MCF 10A (cell line): ENCODE measurements around the gene TXNL4A. TPM values are rescaled to one million over a fixed set of nuclear protein-coding genes. Genes with fewer than 3 reads are reported as not detected.

ENCODE experiments used
- BruUV-seq: library from RNA; stranded (reverse); fragments of 400-500 nt; replicated peaks from 2 replicates; lab custom pipeline; 2021; lab: Mats Ljungman, UMichigan
- CTCF ChIA-PET: fragments of 300-600 bp; sonication (Branson Sonifier 250); formaldehyde crosslinking; extraction: SDS; loops from one replicate; lab custom pipeline; 2021; ENCODE audit warnings: antibody characterized with exemption, inconsistent platforms; lab: Yijun Ruan, JAX
- POLR2A ChIA-PET: fragments of 300-600, 350-650 bp; sonication (Branson Sonifier 250); formaldehyde crosslinking; extraction: SDS; loops from one replicate; lab custom pipeline; 2020; ENCODE audit warnings: antibody characterized with exemption, inconsistent platforms; lab: Yijun Ruan, JAX
- DNase-seq: peaks from one replicate; pipeline ENCODE4 v3.0.0-alpha.2; 2018; ENCODE audit not compliant: unreplicated experiment
- H3K27ac Mint-ChIP-seq: one replicate; pipeline ENCODE4 v1.8.0; 2022; ENCODE audit warnings: mild to moderate bottlenecking, low read depth, mixed read lengths; ENCODE audit not compliant: unreplicated experiment
- H3K27me3 Mint-ChIP-seq: one replicate; pipeline ENCODE4 v1.8.0; 2022; ENCODE audit warnings: mixed read lengths; ENCODE audit not compliant: insufficient read depth, unreplicated experiment
- H3K36me3 Mint-ChIP-seq: one replicate; pipeline ENCODE4 v1.8.0; 2022; ENCODE audit warnings: mild to moderate bottlenecking, moderate library complexity, mixed read lengths; ENCODE audit not compliant: insufficient read depth, unreplicated experiment
- H3K4me1 Mint-ChIP-seq: one replicate; pipeline ENCODE4 v1.8.0; 2022; ENCODE audit warnings: mixed read lengths; ENCODE audit not compliant: insufficient read depth, unreplicated experiment
- H3K4me3 Mint-ChIP-seq: one replicate; pipeline ENCODE4 v1.8.0; 2022; ENCODE audit warnings: mild to moderate bottlenecking, moderate library complexity, mixed read lengths; ENCODE audit not compliant: unreplicated experiment
- H3K9me3 Mint-ChIP-seq: one replicate; pipeline ENCODE4 v1.8.0; 2022; ENCODE audit warnings: mixed read lengths; ENCODE audit not compliant: unreplicated experiment
- intact Hi-C: fragments of 100-400 bp; cut with micrococcal nuclease; formaldehyde crosslinking; loops from 2 replicates; pipeline ENCODE4 v1.14.1; 2022
- total RNA-seq: library from RNA; stranded (reverse); gene quantifications from 2 replicates; pipeline ENCODE4 v1.2.3, GENCODE V29; 2022
- TF ChIP-seq, protein P1 (sequence below): fragments of 200-600 bp; IDR thresholded peaks from one replicate; pipeline ENCODE4 v1.8.0; 2022; ENCODE audit warnings: antibody characterized with exemption, mild to moderate bottlenecking; ENCODE audit not compliant: unreplicated experiment

Gene TXNL4A
- total RNA-seq, 1 experiment from 2014 or later = 207 TPM

- H3K4me3 Mint-ChIP-seq = peak overlapping the region; percentile 75
Observed at GRCh38 chr18:79950515-79951341, 37.6 kb downstream of the TXNL4A start.

GRCh38 chr18:79949697-79950487 lies 38.5 kb downstream of the TXNL4A start:
- TSS peak; percentile 52 for BruUV-seq
- CTCF ChIA-PET = interaction anchor here (0.7 to 1.8 kb wide), 2 partner anchors 10 to 309 kb away, joined by 3 to 6 read pairs; no protein-coding TSS in a partner anchor
- peak overlapping the region; percentile 42 for H3K27ac Mint-ChIP-seq
- intact Hi-C loops = no loop called here
- POLR2A ChIA-PET = interaction anchor here (0.5 to 3.4 kb wide), 6 partner anchors 11 to 762 kb away, joined by 3 to 32 read pairs (median 6); partner anchors contain the start of gene TXNL4A
- no peaks in the 10 kb centered on the region for H3K9me3 Mint-ChIP-seq
- TF ChIP-seq, protein P1, sequence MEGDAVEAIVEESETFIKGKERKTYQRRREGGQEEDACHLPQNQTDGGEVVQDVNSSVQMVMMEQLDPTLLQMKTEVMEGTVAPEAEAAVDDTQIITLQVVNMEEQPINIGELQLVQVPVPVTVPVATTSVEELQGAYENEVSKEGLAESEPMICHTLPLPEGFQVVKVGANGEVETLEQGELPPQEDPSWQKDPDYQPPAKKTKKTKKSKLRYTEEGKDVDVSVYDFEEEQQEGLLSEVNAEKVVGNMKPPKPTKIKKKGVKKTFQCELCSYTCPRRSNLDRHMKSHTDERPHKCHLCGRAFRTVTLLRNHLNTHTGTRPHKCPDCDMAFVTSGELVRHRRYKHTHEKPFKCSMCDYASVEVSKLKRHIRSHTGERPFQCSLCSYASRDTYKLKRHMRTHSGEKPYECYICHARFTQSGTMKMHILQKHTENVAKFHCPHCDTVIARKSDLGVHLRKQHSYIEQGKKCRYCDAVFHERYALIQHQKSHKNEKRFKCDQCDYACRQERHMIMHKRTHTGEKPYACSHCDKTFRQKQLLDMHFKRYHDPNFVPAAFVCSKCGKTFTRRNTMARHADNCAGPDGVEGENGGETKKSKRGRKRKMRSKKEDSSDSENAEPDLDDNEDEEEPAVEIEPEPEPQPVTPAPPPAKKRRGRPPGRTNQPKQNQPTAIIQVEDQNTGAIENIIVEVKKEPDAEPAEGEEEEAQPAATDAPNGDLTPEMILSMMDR = no peak
- peaks cover 14% of the 10 kb centered on the region for H3K36me3 Mint-ChIP-seq
- peak overlapping the region; percentile 75 for H3K4me3 Mint-ChIP-seq
- DNase-seq = no peak
- no peaks in the 10 kb centered on the region for H3K27me3 Mint-ChIP-seq
- H3K4me1 Mint-ChIP-seq = peaks cover 8% of the 10 kb centered on the region

More at GRCh38 chr18:79950515-79951341, 37.6 kb downstream of the TXNL4A start:
- CTCF ChIA-PET = interaction anchor here (0.5 kb wide), 1 partner anchor 17 kb away, joined by 3 read pairs; no protein-coding TSS in a partner anchor
- BruUV-seq = no TSS peak
- H3K36me3 Mint-ChIP-seq = peaks cover 14% of the 10 kb centered on the region
- TF ChIP-seq, protein P1 = no peak
- H3K9me3 Mint-ChIP-seq = no peaks in the 10 kb centered on the region
- peak overlapping the region; percentile 42 for H3K27ac Mint-ChIP-seq
- DNase-seq = no peak
- peaks cover 11% of the 10 kb centered on the region for H3K4me1 Mint-ChIP-seq
- intact Hi-C loops = no loop called here
- no peaks in the 10 kb centered on the region for H3K27me3 Mint-ChIP-seq
- POLR2A ChIA-PET = interaction anchor here (0.6 to 3.4 kb wide), 6 partner anchors 10 to 272 kb away, joined by 3 to 32 read pairs (median 8); partner anchors contain the start of genes HSBP1L1 and TXNL4A

- CTCF ChIA-PET = interaction anchor here (0.7 to 1.8 kb wide), 2 partner anchors 11 to 308 kb away, joined by 3 to 6 read pairs; no protein-coding TSS in a partner anchor
- no peak overlapping the region for H3K27ac Mint-ChIP-seq
- H3K36me3 Mint-ChIP-seq = peaks cover 14% of the 10 kb centered on the region
- POLR2A ChIA-PET = interaction anchor here (0.5 to 3.4 kb wide), 2 partner anchors 40 to 44 kb away, joined by 7 to 32 read pairs; partner anchors contain the start of gene TXNL4A
- DNase-seq = no peak
- TF ChIP-seq, protein P1 = no peak
- H3K4me3 Mint-ChIP-seq = no peak overlapping the region
- no peaks in the 10 kb centered on the region for H3K9me3 Mint-ChIP-seq
- intact Hi-C loops = no loop called here
- BruUV-seq = no TSS peak
- H3K27me3 Mint-ChIP-seq = no peaks in the 10 kb centered on the region
- peaks cover 6% of the 10 kb centered on the region for H3K4me1 Mint-ChIP-seq
Observed at GRCh38 chr18:79948719-79949411, 39.5 kb downstream of the TXNL4A start.
